Spinal cord (tissue), 10 donors: ENCODE measurements around the gene WTIP. TPM values are rescaled to one million over a fixed set of nuclear protein-coding genes. Genes with fewer than 3 reads are reported as not detected.
"Not testable (repeated sequence)": the region's sequence is repeated elsewhere in the genome, so short reads cannot be mapped to it uniquely, and the experiment has no call there.

Experiments
- DNase-seq, 6 donors: peaks; one replicate each; pipeline versions ENCODE4 v3.0.0 to v3.0.0-alpha.2; 2013 to 2015; ENCODE audit warnings: low spot score in 6 of 6, low read depth in 4 of 6
- H3K27ac ChIP-seq: one replicate; pipeline ENCODE4 v1.5.1; 2013; ENCODE audit warnings: low read depth, low read length, control low read depth
- H3K27me3 ChIP-seq: one replicate; pipeline ENCODE4 v1.6.1; 2013; ENCODE audit warnings: low read length; ENCODE audit not compliant: control insufficient read depth, insufficient read depth
- H3K36me3 ChIP-seq: one replicate; pipeline ENCODE4 v1.6.1; 2013; ENCODE audit warnings: low read length; ENCODE audit not compliant: control insufficient read depth, insufficient read depth
- H3K4me1 ChIP-seq: one replicate; pipeline ENCODE4 v1.6.1; 2013; ENCODE audit warnings: low read length; ENCODE audit not compliant: control insufficient read depth, insufficient read depth
- H3K4me3 ChIP-seq: one replicate; pipeline ENCODE4 v1.5.1; 2013; ENCODE audit warnings: low read depth, low read length, control low read depth
- H3K9me3 ChIP-seq: one replicate; pipeline ENCODE4 v1.6.1; 2013; ENCODE audit warnings: low read length; ENCODE audit not compliant: control insufficient read depth, insufficient read depth
- WGBS: methylation state at CpG from one replicate; pipeline ENCODE4 v1.1.5; 2013; ENCODE audit warnings: missing lambda C conversion rate; ENCODE audit not compliant: insufficient coverage; 5-methylcytosine and 5-hydroxymethylcytosine counted together
- polyA plus RNA-seq, 2 donors: library from polyadenylated mRNA; unstranded; fragments of 120-200 nt; gene quantifications; one replicate each; pipeline ENCODE4 v1.2.1, GENCODE V29; 2013; ENCODE audit not compliant: insufficient read length in 2 of 2
- total RNA-seq, 2 donors: library from RNA; depleted of rRNA in 1 of 2; stranded (reverse); fragments of 120-200 nt in 1 of 2; fragments of >200 nt in 1 of 2; gene quantifications; one replicate each; pipeline versions ENCODE4 v1.2.3 to v1.2.4, GENCODE V29; 2013 to 2014
- donor health status: healthy.

WTIP gene
- total and polyA plus RNA-seq, 4 donors, result 17.3 to 39.9 (median 32.2) TPM

GRCh38 chr19:34458677-34459076 lies 22.9 kb upstream of the WTIP start:
- Histone ChIP-seq H3K9me3 (no peaks in the 10 kb centered on the region), H3K27me3 (no peaks in the 10 kb centered on the region), H3K4me1 (no peaks in the 10 kb centered on the region), H3K4me3 (no peak overlapping the region), H3K36me3 (peaks cover 47% of the 10 kb centered on the region), H3K27ac (no peak overlapping the region)
- 100% methylated on average over 1 of the region's 5 CpGs for WGBS
- DNase-seq, result no peak

DNA sequence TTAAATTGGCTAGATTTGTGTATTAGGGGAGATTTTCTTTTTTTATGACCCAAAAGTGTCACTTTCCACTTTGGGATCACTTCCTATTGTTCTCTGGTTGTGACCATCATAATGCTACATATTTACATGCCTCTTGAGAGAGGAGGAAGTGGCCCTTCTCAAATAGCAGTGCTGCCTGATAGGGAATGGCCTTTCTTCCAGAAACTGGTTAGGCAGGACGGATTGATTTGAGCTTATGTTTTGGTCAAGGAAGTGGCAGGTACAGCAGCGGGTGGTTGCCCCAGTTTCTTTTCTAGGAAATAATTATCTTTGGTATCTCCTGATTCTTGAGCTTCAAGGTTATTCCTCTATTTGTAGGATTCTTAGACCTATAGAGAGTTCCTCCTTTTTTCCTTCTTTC lies 21.9 kb upstream of the WTIP start:
- Histone ChIP-seq H3K27me3 (no peaks in the 10 kb centered on the region), H3K36me3 (peaks cover 49% of the 10 kb centered on the region), H3K27ac (no peak overlapping the region), H3K4me1 (no peaks in the 10 kb centered on the region), H3K4me3 (no peak overlapping the region), H3K9me3 (no peaks in the 10 kb centered on the region)
- DNase-seq, result no peak
- WGBS, result 100% methylated on average over 1 of the region's 2 CpGs

- no peaks in the 10 kb centered on the region for H3K4me1 ChIP-seq
- no peak overlapping the region for H3K4me3 ChIP-seq
- H3K27me3 ChIP-seq, result no peaks in the 10 kb centered on the region
- peaks cover 53% of the 10 kb centered on the region for H3K36me3 ChIP-seq
- no peaks in the 10 kb centered on the region for H3K9me3 ChIP-seq
- WGBS, result 90% methylated on average over 5 of the region's 5 CpGs
- DNase-seq, result no peak
- no peak overlapping the region for H3K27ac ChIP-seq
Measured at GRCh38 chr19:34461375-34462100, 20.0 kb upstream of the WTIP start.

- 100% methylated on average over 3 of the region's 4 CpGs for WGBS
- H3K4me3 ChIP-seq, H3K9me3 ChIP-seq, H3K27ac ChIP-seq, DNase-seq, H3K27me3 ChIP-seq, H3K4me1 ChIP-seq: not testable (repeated sequence)
- H3K36me3 ChIP-seq, result peaks cover 57% of the 10 kb centered on the region
Measured at GRCh38 chr19:34464785-34465184, 16.8 kb upstream of the WTIP start.

DNA sequence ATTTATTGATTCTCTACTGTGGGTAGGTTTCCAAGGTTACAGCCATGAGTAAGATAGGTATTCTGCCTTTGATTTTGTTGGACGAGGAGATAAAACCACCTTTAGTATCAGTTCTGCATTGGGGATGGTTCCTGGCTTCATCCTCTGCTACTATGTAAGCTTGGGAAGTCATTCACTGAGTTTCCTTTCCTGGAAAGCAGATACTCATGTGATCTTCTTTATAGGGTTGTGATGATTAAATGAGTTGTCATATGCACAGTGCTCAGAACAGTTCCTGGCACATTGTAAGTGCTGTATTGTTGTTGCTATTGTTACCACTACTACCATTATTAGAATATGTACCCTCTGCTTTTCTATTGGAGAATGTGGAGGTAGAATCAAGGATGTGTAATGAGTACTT lies 13.1 kb upstream of the WTIP start:
- no peak for DNase-seq
- WGBS, result no CpG with 5 or more reads among the region's 1 CpG
- Histone ChIP-seq H3K9me3 (no peaks in the 10 kb centered on the region), H3K4me3 (no peak overlapping the region), H3K27ac (no peak overlapping the region), H3K36me3 (peaks cover 51% of the 10 kb centered on the region), H3K27me3 (no peaks in the 10 kb centered on the region), H3K4me1 (no peaks in the 10 kb centered on the region)

DNA sequence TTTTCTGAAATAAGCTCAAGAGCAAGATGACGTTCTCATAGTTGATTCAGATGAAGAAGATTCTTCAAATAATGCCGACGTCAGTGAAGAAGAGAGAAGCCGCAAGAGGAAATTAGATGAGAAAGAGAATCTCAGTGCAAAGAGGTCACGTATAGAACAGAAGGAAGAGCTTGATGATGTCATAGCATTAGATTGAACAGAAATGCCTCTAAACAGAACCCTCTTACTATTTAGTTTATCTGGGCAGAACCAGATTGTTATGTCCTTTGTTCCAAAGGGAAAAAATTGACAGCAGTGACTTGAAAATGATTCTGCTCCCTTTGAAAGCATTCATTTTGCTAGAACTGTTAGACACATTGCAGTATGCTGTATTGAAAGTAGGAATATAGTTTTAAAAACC lies 12.5 kb upstream of the WTIP start:
- H3K4me3 ChIP-seq, H3K9me3 ChIP-seq, H3K4me1 ChIP-seq, DNase-seq, H3K27me3 ChIP-seq, H3K27ac ChIP-seq: not testable (repeated sequence)
- H3K36me3 ChIP-seq, result peaks cover 50% of the 10 kb centered on the region
- 80% methylated on average over 2 of the region's 5 CpGs for WGBS

DNA sequence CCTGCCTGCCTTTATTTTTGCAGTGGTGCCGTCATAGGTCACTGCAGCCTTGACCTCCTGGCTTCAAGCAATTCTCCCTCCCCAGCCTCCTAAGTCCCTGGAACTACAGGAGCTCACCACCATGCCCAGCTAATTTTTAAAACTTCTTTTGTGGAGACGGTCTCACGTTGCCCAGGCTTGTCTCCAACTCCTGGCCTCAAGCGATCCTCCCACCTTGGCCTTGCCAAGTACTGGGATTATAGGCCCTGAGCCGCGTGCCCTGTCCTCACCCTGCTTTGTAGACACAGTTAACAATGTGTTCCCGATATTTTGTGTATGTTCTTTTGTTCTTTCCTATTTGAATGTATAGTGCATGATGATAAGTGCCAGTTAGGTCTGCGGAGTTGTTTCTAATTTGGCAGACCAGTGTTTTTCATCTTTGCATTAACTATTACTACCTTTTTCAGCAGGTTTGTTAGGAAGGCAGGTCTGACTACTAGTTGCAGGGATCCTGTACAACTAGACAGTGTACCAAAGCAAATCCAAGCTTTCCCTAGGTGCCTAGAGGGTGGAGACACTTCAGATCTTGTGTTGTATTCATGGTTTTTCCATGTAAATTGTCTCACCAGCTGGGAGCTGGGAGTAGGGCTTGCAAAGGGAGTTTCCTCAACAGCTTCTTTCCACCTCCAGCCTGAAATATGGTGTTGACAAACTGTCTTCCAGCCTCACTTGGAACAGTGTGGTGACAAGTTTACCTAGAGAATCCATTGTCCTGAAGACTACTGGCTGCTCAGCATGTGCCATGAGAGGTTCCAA lies 9.5 kb upstream of the WTIP start:
- WGBS, result 83% methylated on average over 4 of the region's 8 CpGs
- Histone ChIP-seq H3K36me3 (peaks cover 30% of the 10 kb centered on the region), H3K27ac (no peak overlapping the region)

GRCh38 chr19:34474233-34474989 lies 7.1 kb upstream of the WTIP start:
- Histone ChIP-seq H3K27ac (no peak overlapping the region), H3K9me3 (no peaks in the 10 kb centered on the region)

More for the DNA sequence above, 9.5 kb upstream of the WTIP start:
- no peaks in the 10 kb centered on the region for H3K4me1 ChIP-seq
- no peak overlapping the region for H3K4me3 ChIP-seq
- no peak for DNase-seq
- H3K9me3 ChIP-seq, result no peaks in the 10 kb centered on the region
- no peaks in the 10 kb centered on the region for H3K27me3 ChIP-seq

GRCh38 chr19:34475026-34475974 lies 6.3 kb upstream of the WTIP start:
- DNase-seq, result no peak
- peak overlapping the region; percentile 15 for H3K27ac ChIP-seq
- peaks cover 1% of the 10 kb centered on the region for H3K4me1 ChIP-seq
- no peaks in the 10 kb centered on the region for H3K9me3 ChIP-seq
- no peaks in the 10 kb centered on the region for H3K27me3 ChIP-seq
- no peak overlapping the region for H3K4me3 ChIP-seq
- 63% methylated on average over 3 of the region's 9 CpGs for WGBS
- peaks cover 21% of the 10 kb centered on the region for H3K36me3 ChIP-seq

More at GRCh38 chr19:34474233-34474989, 7.1 kb upstream of the WTIP start:
- Histone ChIP-seq H3K4me1 (no peaks in the 10 kb centered on the region), H3K27me3 (no peaks in the 10 kb centered on the region), H3K36me3 (peaks cover 22% of the 10 kb centered on the region), H3K4me3 (no peak overlapping the region)
- no CpG with 5 or more reads among the region's 4 CpGs for WGBS
- DNase-seq, result peak in 2 of 6 donors; percentile 6 to 29
